Heart left ventricle (tissue), 16 donors: ENCODE data around the gene PAK2. TPM values are rescaled to one million over a fixed set of nuclear protein-coding genes. Genes with fewer than 3 reads are reported as not detected.
"Not testable (repeated sequence)": the region's sequence is repeated elsewhere in the genome, so short reads cannot be mapped to it uniquely, and the experiment has no call there.

ENCODE experiments used
- ATAC-seq, 4 donors: fragments of 200-7000 bp; cut with Tn5 transposase; one replicate each; pipeline ENCODE4 v1.9.1; 2020 to 2022; ENCODE audit warnings: moderate library complexity in 4 of 4, mild to moderate bottlenecking in 3 of 4, moderate number of reproducible peaks in 1 of 4
- DNase-seq, 5 donors: peaks; one replicate each; pipeline ENCODE4 v3.0.0-alpha.2; 2020
- H3K27ac ChIP-seq, 12 donors: fragments of 200-600 bp; sonication (generic) in 4 of 12; one replicate each; pipeline versions ENCODE4 v1.5.0 to v1.8.0; 2016 to 2022; ENCODE audit warnings: mild to moderate bottlenecking in 2 of 12
- H3K27me3 ChIP-seq, 9 donors: fragments of 200-600 bp; sonication (generic) in 2 of 9; one replicate each; pipeline versions ENCODE4 v1.5.1 to v1.8.0; 2016 to 2022; ENCODE audit warnings: mild to moderate bottlenecking in 3 of 9
- H3K36me3 ChIP-seq, 9 donors: fragments of 200-600 bp; sonication (generic) in 2 of 9; one replicate each; pipeline versions ENCODE4 v1.5.0 to v1.8.0; 2018 to 2022; ENCODE audit warnings: mild to moderate bottlenecking in 2 of 9
- H3K4me1 ChIP-seq, 12 donors: fragments of 200-600 bp; sonication (generic) in 4 of 12; one replicate each; pipeline versions ENCODE4 v1.5.0 to v1.8.0; 2016 to 2022; ENCODE audit warnings: mild to moderate bottlenecking in 3 of 12
- H3K4me3 ChIP-seq, 12 donors: fragments of 200-600 bp; sonication (generic) in 4 of 12; one replicate each; pipeline versions ENCODE4 v1.5.0 to v1.8.0; 2017 to 2022; ENCODE audit warnings: mild to moderate bottlenecking in 9 of 12, moderate library complexity in 4 of 12
- H3K9me3 ChIP-seq, 12 donors: fragments of 200-600 bp; sonication (generic) in 4 of 12; one replicate each; pipeline versions ENCODE4 v1.5.0 to v1.8.0; 2016 to 2022; ENCODE audit warnings: mild to moderate bottlenecking in 1 of 12
- POLR2A ChIP-seq, 2 donors: fragments of 450-650 bp; IDR thresholded peaks; one replicate each; pipeline ENCODE4 v1.6.1; 2017; ENCODE audit warnings: antibody characterized with exemption in 2 of 2, mild to moderate bottlenecking in 2 of 2, moderate library complexity in 2 of 2
- WGBS, 4 donors: extraction: QIAGEN DNeasy Blood & Tissue Kit in 2 of 4; methylation state at CpG; one replicate each; pipeline versions ENCODE4 v1.1.5 to v1.1.7; 2013 to 2018; 5-methylcytosine and 5-hydroxymethylcytosine counted together
- intact Hi-C, 10 donors: fragments of 100-400 bp; cut with DNase I; formaldehyde crosslinking; loops; one replicate each; pipeline versions ENCODE4 v1.11.1 to v1.14.2; 2022
- polyA plus RNA-seq, 2 donors: library from polyadenylated mRNA; stranded (reverse); fragments of 200-250 nt; gene quantifications; one replicate each; pipeline ENCODE4 v1.2.3, GENCODE V29; 2013
- total RNA-seq, 9 donors: library from RNA; depleted of rRNA in 2 of 9; stranded (reverse); fragments of >200 nt in 2 of 9; fragmentation: NEBNext Ultra II Directional in 3 of 9; extraction: Animal tissue kit (Norgen Biotek cat#: 25700) in 3 of 9; gene quantifications; one replicate each; pipeline versions ENCODE4 v1.1.0 to v1.2.4, GENCODE V29; 2016 to 2023
- TF ChIP-seq, protein P1 (sequence below), 12 donors: fragments of 200-600 bp; sonication (generic) in 4 of 12; IDR thresholded peaks; one replicate each; pipeline versions ENCODE4 v1.5.0 to v1.8.0; 2018 to 2022; ENCODE audit warnings: antibody characterized with exemption in 12 of 12, mild to moderate bottlenecking in 5 of 12
- donor health status: ischemic (EF 13 %, LVEDD 7.1; RV severe dilation, severe dysfunction).
- donor health status: healthy with polysubstance abuse.
- donor health status: DM: no; HTN: yes; CAD: no.
- donor health status: DM: no; HTN: no; CAD: no.
- donor health status: ischemic (EF 25% LVEDD 6.9; RV normal size, moderate dysfunction).
- donor health status: ischemic (EF 25% LVEDD 5.7; RV mildly dilated, moderate dysfunction).
- donor health status: healthy.
- donor health status: DM: yes; HTN: yes; CAD: no.
- donor health status: ischemic (EF 35%, LVEDD 5.7; RV mildly dilated, moderate dysfunction).
- donor health status: nonischemic (EF 11% LVEDD 7.7; RV severe dilation, severe dysfunction).
- donor health status: DM: yes; HTN: yes; CAD: no.
- donor health status: PGD.
- donor health status: ischemic (EF 29% LVEDD 5.4; RV normal size, mild dysfunction).
- donor health status: nonischemic (EF 23%, LVEDD 6.1; RV moderate dilation, normal function).

PAK2 gene
- total and polyA plus RNA-seq, 11 donors, result 17.0 to 67.8 (median 48.3) TPM

DNA sequence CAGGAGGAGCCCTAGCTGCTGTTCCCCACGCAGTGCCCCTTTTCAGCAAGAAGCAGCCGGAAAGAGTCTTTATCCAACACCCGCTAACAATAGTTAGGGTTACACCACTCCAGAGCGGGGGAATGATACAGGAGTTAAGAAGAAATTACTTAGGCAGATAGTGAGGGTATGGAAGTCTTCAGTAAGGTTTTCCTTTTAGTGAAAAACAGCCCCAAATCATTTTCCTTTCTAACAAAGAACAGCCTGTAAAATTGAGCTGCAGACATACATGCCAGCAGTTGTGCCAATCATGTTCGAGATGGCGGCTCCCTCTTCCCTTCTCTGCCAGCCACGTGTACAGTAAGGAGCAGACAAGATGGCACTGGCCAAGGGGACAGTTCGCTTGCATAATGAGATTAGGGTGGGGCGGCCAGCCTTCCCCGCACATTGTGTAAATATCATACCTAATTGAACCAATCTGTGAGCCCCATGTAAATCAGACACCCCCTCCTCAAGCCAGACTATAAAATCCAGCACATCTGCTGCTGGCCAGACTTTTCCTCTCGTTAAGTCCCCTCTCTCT is 109.6 kb downstream of the PAK2 start:
- 77 to 82% (median 80%) methylated on average over 11 of the region's 11 CpGs for WGBS, 4 donors
- peaks cover 0 to 4% (median 0%) of the 10 kb centered on the region in 9 donors for H3K27me3 ChIP-seq
- H3K4me1 ChIP-seq, result no peaks in the 10 kb centered on the region

DNA sequence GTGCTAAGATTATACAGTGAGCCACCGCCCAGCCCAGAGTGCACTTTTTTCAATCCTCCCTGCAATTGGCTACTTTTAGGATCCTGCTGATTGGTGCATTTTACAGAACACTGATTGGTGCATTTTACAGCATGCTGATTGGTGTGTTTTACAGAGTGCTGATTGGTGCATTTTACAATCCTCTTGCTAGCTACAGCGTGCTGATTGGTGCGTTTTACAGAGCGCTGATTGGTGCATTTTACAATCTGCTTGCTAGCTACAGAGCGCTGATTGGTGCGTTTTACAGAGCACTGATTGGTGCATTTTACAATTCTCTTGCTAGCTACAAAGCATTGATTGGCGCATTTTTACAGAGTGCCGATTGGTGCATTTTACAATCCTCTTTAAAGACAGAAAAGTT is 123.3 kb downstream of the PAK2 start:
- H3K36me3 ChIP-seq, result not testable (repeated sequence)

More for the DNA sequence above, 109.6 kb downstream of the PAK2 start:
- Histone ChIP-seq H3K36me3 (no peaks in the 10 kb centered on the region), H3K9me3 (no peaks in the 10 kb centered on the region), H3K4me3 (no peak overlapping the region), H3K27ac (no peak overlapping the region)
- no peak for ATAC-seq
- TF ChIP-seq, protein P1, sequence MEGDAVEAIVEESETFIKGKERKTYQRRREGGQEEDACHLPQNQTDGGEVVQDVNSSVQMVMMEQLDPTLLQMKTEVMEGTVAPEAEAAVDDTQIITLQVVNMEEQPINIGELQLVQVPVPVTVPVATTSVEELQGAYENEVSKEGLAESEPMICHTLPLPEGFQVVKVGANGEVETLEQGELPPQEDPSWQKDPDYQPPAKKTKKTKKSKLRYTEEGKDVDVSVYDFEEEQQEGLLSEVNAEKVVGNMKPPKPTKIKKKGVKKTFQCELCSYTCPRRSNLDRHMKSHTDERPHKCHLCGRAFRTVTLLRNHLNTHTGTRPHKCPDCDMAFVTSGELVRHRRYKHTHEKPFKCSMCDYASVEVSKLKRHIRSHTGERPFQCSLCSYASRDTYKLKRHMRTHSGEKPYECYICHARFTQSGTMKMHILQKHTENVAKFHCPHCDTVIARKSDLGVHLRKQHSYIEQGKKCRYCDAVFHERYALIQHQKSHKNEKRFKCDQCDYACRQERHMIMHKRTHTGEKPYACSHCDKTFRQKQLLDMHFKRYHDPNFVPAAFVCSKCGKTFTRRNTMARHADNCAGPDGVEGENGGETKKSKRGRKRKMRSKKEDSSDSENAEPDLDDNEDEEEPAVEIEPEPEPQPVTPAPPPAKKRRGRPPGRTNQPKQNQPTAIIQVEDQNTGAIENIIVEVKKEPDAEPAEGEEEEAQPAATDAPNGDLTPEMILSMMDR (IDR thresholded peaks at IDR 0.05), result no peak
- no peak for TF ChIP-seq POLR2A (IDR thresholded peaks at IDR 0.05)
- DNase-seq, result no peak
- intact Hi-C loops, result no loop called here

DNA sequence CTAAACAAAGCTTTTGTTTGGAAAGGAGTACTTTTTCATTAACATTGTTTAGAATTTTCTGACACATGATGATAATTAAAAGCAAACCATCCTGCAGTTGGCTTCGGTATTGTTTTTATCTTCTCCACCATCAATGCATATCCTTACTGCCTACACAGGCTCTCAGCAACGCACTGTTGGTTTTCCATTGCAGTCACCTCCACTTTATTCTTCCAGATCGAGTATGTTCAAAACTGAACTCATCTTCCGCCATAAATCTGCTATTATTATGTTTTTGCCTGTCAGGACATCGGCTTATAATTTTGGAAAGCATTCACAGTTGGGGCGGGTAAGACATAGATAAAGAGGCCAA is 127.5 kb downstream of the PAK2 start:
- ATAC-seq, result no peak
- intact Hi-C loops, result loop anchor here in 7 of 10 donors (1.0 to 10.0 kb wide), 6 partner anchors 70 to 302 kb away; partner anchors contain the start of genes NCBP2 (in 6 of the 7), FBXO45 (in 1 of the 7) and WDR53 (in 1 of the 7)
- no peak for DNase-seq
- TF ChIP-seq, protein P1 (IDR thresholded peaks at IDR 0.05), result no peak
- no peak for TF ChIP-seq POLR2A (IDR thresholded peaks at IDR 0.05)
- H3K36me3 ChIP-seq, result peaks cover 0 to 10% (median 0%) of the 10 kb centered on the region in 9 donors
- H3K27me3 ChIP-seq, result no peaks in the 10 kb centered on the region
- H3K9me3 ChIP-seq, result peaks cover 0 to 4% (median 0%) of the 10 kb centered on the region in 12 donors
- H3K4me3 ChIP-seq, result peak overlapping the region; percentile 63 to 99 (median 97)
- 37 to 46% (median 41%) methylated on average over 6 of the region's 6 CpGs for WGBS, 4 donors
- H3K4me1 ChIP-seq, result peaks cover 0 to 30% (median 17%) of the 10 kb centered on the region in 12 donors
- H3K27ac ChIP-seq, result peak overlapping the region; percentile 18 to 97 (median 93)

More for the DNA sequence above, 123.3 kb downstream of the PAK2 start:
- H3K4me3 ChIP-seq, H3K4me1 ChIP-seq, DNase-seq, H3K9me3 ChIP-seq, H3K27me3 ChIP-seq, ATAC-seq, H3K27ac ChIP-seq: not testable (repeated sequence)
- intact Hi-C loops, result loop anchor here in 1 of 10 donors (10.0 kb wide), 1 partner anchor 298 kb away; the partner anchor contains the start of genes FBXO45 and WDR53
- 89 to 94% (median 94%) methylated on average over 8 of the region's 8 CpGs for WGBS, 4 donors

DNA sequence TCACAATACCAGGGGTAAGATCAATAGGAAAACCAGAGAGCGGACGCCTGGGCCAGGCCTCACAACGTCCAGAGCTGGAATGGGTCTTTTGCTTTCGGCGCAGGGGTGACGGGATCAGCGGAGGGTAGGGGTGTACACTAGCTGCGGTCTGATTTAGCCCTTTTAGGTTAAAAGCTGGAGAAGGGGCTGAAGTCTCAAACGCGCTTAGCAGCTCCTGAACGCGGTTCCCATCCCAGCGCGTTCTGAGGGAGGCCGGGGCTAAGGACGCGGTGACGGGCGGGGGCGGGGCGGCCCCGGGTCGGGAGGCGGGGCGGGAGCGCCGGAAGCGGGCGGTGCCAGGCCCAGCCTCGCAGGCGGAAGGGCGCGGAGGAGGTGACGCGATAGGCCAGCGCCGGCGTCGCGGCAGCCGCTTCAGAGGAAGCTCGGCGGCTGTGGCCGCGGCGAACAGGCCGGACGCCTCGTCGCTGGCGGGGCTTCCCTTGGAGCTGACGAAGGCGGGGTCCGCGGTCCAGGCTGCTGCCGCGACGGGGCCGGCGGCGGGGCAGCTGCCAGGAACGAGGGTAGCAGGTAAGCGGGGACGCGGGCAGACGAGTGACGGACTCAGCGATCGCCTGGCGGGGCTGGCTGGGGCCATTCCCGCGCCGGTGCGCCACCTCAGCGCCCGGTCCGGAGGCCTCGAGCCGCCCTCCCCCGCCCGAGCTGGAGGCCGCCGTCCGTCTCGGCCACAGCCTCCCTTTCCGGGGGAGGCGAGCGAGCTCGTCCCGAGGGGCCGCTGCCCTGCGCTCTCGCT is 128.0 kb downstream of the PAK2 start, which contains the start of gene SENP5:
SENP5 (plus strand) TSS at position 414 of the 790 bp plus-strand sequence. CDS start 17,262 bp downstream, outside the sequence.
- intact Hi-C loops, result loop anchor here in 7 of 10 donors (1.0 to 10.0 kb wide), 6 partner anchors 70 to 303 kb away; partner anchors contain the start of genes NCBP2 (in 6 of the 7), FBXO45 (in 1 of the 7) and WDR53 (in 1 of the 7)
- peak within 1 kb of the TSS; percentile 63 to 99 (median 97) for H3K4me3 ChIP-seq
- 1% methylated on average over 34 to 93 of the region's 93 CpGs for WGBS, 4 donors
- ATAC-seq (peak; percentile 95 to 99 (median 99)), DNase-seq (peak; percentile 91 to 96 (median 94))
- peaks cover 0 to 10% (median 0%) of the 10 kb centered on the region in 9 donors for H3K36me3 ChIP-seq
- H3K27me3 ChIP-seq, result no peaks in the 10 kb centered on the region
- H3K4me1 ChIP-seq, result peaks cover 0 to 34% (median 21%) of the 10 kb centered on the region in 12 donors
- H3K9me3 ChIP-seq, result peaks cover 0 to 4% (median 0%) of the 10 kb centered on the region in 12 donors
- TF ChIP-seq POLR2A (IDR thresholded peaks at IDR 0.05), result peak in 1 of 2 donors; percentile 94
- TF ChIP-seq, protein P1 (IDR thresholded peaks at IDR 0.05), result no peak
- H3K27ac ChIP-seq, result peak within 1 kb of the TSS; percentile 18 to 97 (median 94)
